Uterus (tissue), 4 donors: ENCODE results near the gene ANXA3. TPM values are rescaled to one million over a fixed set of nuclear protein-coding genes. Genes with fewer than 3 reads are reported as not detected.

ENCODE experiments used
- DNase-seq, 2 donors: peaks; one replicate each; pipeline ENCODE4 v3.0.0-alpha.2; 2019 to 2020
- H3K27ac ChIP-seq, 2 donors: fragments of 200-600 bp; sonication (generic); 1 replicate in 1 of 2; 2 replicates in 1 of 2; pipeline ENCODE4 v1.5.1; 2016 to 2018
- H3K27me3 ChIP-seq, 2 donors: fragments of 200-600 bp; sonication (generic); one replicate each; pipeline ENCODE4 v1.5.1; 2018 to 2019; ENCODE audit warnings: control low read depth in 1 of 2
- H3K36me3 ChIP-seq, 2 donors: fragments of 200-600 bp; sonication (generic); one replicate each; pipeline ENCODE4 v1.5.1; 2019; ENCODE audit warnings: control low read depth in 1 of 2
- H3K4me1 ChIP-seq, 2 donors: fragments of 200-600 bp; sonication (generic); one replicate each; pipeline ENCODE4 v1.5.1; 2018 to 2019; ENCODE audit warnings: control low read depth in 1 of 2
- H3K4me3 ChIP-seq, 2 donors: fragments of 200-600 bp; sonication (generic); 1 replicate in 1 of 2; 2 replicates in 1 of 2; pipeline ENCODE4 v1.5.1; 2018 to 2019; ENCODE audit warnings: mild to moderate bottlenecking in 1 of 2
- H3K9me3 ChIP-seq, 2 donors: fragments of 200-600 bp; sonication (generic); one replicate each; pipeline ENCODE4 v1.5.1; 2019; ENCODE audit warnings: control low read depth in 1 of 2
- CTCF ChIP-seq, 4 experiments: fragments of 200-600 bp in 2 of 4; fragments of 450-650 bp in 2 of 4; sonication (generic) in 2 of 4; IDR thresholded peaks; one replicate each; pipeline ENCODE4 v1.5.1; 2016 to 2019; ENCODE audit warnings: antibody characterized with exemption in 4 of 4, mild to moderate bottlenecking in 2 of 4, moderate library complexity in 1 of 4
- POLR2A ChIP-seq, 2 donors: fragments of 450-650 bp; IDR thresholded peaks; one replicate each; pipeline ENCODE4 v1.6.1; 2016; ENCODE audit warnings: antibody characterized with exemption in 2 of 2, mild to moderate bottlenecking in 1 of 2, moderate library complexity in 1 of 2
- intact Hi-C: fragments of 100-400 bp; cut with DNase I; formaldehyde crosslinking; loops from one replicate; pipeline ENCODE4 v1.15.1; 2023; ENCODE audit warnings: low total_unique reads
- total RNA-seq, 4 donors: library from RNA; depleted of rRNA in 3 of 4; stranded (reverse); fragments of >200 nt in 3 of 4; gene quantifications; one replicate each; pipeline versions ENCODE4 v1.1.0 to v1.2.4, GENCODE V29; 2014 to 2023
- donor health status: DM: yes; HTN: yes; CAD: no.

The ANXA3 gene
- total RNA-seq, 4 donors from 2014 or later = 13.6 to 243 (median 23.4) TPM

GRCh38 chr4:78599147-78599546, 47.6 kb downstream of the ANXA3 start:
- H3K36me3 ChIP-seq = no peaks in the 10 kb centered on the region

GRCh38 chr4:78599931-78600375, 48.4 kb downstream of the ANXA3 start:
- Histone ChIP-seq H3K4me1 (no peaks in the 10 kb centered on the region), H3K4me3 (no peak overlapping the region), H3K36me3 (no peaks in the 10 kb centered on the region), H3K27ac (no peak overlapping the region), H3K9me3 (no peaks in the 10 kb centered on the region), H3K27me3 (no peaks in the 10 kb centered on the region)
- intact Hi-C loops = no loop called here
- TF ChIP-seq POLR2A (IDR thresholded peaks at IDR 0.05) (no peak), CTCF (IDR thresholded peaks at IDR 0.05) (no peak)
- no peak for DNase-seq

More at GRCh38 chr4:78599147-78599546, 47.6 kb downstream of the ANXA3 start:
- intact Hi-C loops = no loop called here
- no peaks in the 10 kb centered on the region for H3K9me3 ChIP-seq
- no peaks in the 10 kb centered on the region for H3K4me1 ChIP-seq
- DNase-seq = no peak
- H3K27ac ChIP-seq = no peak overlapping the region
- H3K4me3 ChIP-seq = no peak overlapping the region
- H3K27me3 ChIP-seq = no peaks in the 10 kb centered on the region
- no peak for TF ChIP-seq POLR2A (IDR thresholded peaks at IDR 0.05)

- peak; percentile 15 to 16 for DNase-seq
- H3K4me3 ChIP-seq = no peak overlapping the region
- H3K9me3 ChIP-seq = no peaks in the 10 kb centered on the region
- no peaks in the 10 kb centered on the region for H3K4me1 ChIP-seq
- H3K27ac ChIP-seq = peak overlapping the region in 1 of 2 donors; percentile 22
- TF ChIP-seq POLR2A (IDR thresholded peaks at IDR 0.05) (no peak), CTCF (IDR thresholded peaks at IDR 0.05) (no peak)
- intact Hi-C loops = no loop called here
- no peaks in the 10 kb centered on the region for H3K27me3 ChIP-seq
- no peaks in the 10 kb centered on the region for H3K36me3 ChIP-seq
Observed at GRCh38 chr4:78601013-78601412, 49.4 kb downstream of the ANXA3 start.

- no peak for DNase-seq
- no peaks in the 10 kb centered on the region for H3K27me3 ChIP-seq
- TF ChIP-seq CTCF (IDR thresholded peaks at IDR 0.05) (no peak), POLR2A (IDR thresholded peaks at IDR 0.05) (no peak)
- no peaks in the 10 kb centered on the region for H3K4me1 ChIP-seq
- intact Hi-C loops = no loop called here
- no peak overlapping the region for H3K4me3 ChIP-seq
- H3K27ac ChIP-seq = no peak overlapping the region
- H3K36me3 ChIP-seq = no peaks in the 10 kb centered on the region
- no peaks in the 10 kb centered on the region for H3K9me3 ChIP-seq
Observed at GRCh38 chr4:78602334-78602733, 50.8 kb downstream of the ANXA3 start.

GRCh38 chr4:78603384-78603783, 51.8 kb downstream of the ANXA3 start:
- intact Hi-C loops = no loop called here
- TF ChIP-seq POLR2A (IDR thresholded peaks at IDR 0.05) = no peak
- no peak for TF ChIP-seq CTCF (IDR thresholded peaks at IDR 0.05)
- H3K27ac ChIP-seq = no peak overlapping the region
- H3K9me3 ChIP-seq = no peaks in the 10 kb centered on the region
- no peak overlapping the region for H3K4me3 ChIP-seq
- no peak for DNase-seq
- H3K36me3 ChIP-seq = no peaks in the 10 kb centered on the region
- no peaks in the 10 kb centered on the region for H3K4me1 ChIP-seq
- no peaks in the 10 kb centered on the region for H3K27me3 ChIP-seq

GRCh38 chr4:78604988-78605387, 53.4 kb downstream of the ANXA3 start:
- no peak for DNase-seq
- Histone ChIP-seq H3K36me3 (no peaks in the 10 kb centered on the region), H3K27me3 (no peaks in the 10 kb centered on the region), H3K4me1 (no peaks in the 10 kb centered on the region), H3K27ac (no peak overlapping the region), H3K4me3 (no peak overlapping the region), H3K9me3 (no peaks in the 10 kb centered on the region)
- intact Hi-C loops = no loop called here
- TF ChIP-seq POLR2A (IDR thresholded peaks at IDR 0.05) (no peak), CTCF (IDR thresholded peaks at IDR 0.05) (no peak)
